ENCODE measurements around the gene LRP6. TPM values are rescaled to one million over a fixed set of nuclear protein-coding genes. Genes with fewer than 3 reads are reported as not detected.

The LRP6 gene
- total RNA-seq, 1 donor from 2014 or later = 22.8 TPM

DNA sequence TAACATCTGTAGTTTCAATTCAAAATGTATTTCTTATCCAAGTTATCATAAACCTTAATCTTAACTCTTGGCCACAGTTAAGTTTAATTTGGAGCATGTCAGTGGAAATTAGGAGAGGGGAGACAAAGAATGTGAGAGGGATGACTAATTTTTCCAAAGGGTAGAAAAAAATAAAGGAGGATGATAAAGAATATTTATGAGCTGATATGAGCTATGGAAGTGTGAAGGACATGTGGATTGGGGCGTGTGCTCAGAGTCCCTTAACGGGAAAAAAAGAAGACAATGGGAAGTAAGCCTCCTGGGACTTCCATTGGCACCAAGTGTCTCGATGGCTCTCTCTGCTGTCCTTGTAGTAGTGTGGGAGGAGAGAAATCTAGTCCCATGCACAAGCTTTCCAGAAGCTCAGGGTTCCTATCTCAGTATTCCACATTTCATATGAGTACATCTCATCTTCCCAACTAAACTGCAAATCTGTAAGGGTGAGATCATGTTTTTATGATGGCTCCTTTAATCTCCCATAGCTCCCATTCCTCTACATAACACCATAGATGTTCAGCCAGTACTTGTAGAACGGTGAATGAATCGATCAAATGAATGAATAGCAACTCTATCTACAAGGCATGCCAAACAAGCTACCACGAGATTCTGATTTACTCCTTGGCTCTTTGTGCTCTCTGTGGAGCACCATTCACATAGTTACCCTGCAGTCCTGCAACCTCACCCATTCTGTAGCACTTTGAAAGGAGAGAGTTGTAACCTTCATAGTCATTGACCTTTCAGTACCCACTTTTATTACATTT, 168.8 kb downstream of the LRP6 start:
- ATAC-seq (ENCODE audit: poor library complexity) = no peak
- no peak for DNase-seq
- intact Hi-C loops (cut with DNase I) = no loop called here

DNA sequence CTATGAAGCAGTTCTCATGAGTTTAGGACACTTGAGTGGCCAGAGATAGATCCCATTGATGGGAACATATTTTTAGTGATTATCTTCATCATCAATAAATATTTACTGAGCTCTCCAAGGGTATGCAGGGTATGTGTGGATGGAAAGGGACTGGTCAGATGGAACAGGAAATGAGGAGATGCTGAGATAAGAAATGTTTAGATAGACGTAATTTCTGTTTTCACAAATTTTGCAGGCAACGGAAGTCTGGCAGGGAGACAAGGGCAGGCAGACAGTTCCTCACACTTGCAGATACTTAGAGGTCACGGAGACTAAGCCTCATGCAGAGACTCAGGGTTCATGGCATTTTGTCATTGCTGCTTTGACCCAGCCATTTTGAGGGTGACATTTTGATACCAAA, 171.8 kb downstream of the LRP6 start:
- intact Hi-C loops (cut with DNase I) = no loop called here
- no peak for ATAC-seq (ENCODE audit: poor library complexity)
- no peak for DNase-seq

GRCh38 chr12:12094481-12094880, 172.4 kb downstream of the LRP6 start:
- intact Hi-C loops (cut with DNase I) = no loop called here
- DNase-seq = no peak
- ATAC-seq (ENCODE audit: poor library complexity) = no peak

DNA sequence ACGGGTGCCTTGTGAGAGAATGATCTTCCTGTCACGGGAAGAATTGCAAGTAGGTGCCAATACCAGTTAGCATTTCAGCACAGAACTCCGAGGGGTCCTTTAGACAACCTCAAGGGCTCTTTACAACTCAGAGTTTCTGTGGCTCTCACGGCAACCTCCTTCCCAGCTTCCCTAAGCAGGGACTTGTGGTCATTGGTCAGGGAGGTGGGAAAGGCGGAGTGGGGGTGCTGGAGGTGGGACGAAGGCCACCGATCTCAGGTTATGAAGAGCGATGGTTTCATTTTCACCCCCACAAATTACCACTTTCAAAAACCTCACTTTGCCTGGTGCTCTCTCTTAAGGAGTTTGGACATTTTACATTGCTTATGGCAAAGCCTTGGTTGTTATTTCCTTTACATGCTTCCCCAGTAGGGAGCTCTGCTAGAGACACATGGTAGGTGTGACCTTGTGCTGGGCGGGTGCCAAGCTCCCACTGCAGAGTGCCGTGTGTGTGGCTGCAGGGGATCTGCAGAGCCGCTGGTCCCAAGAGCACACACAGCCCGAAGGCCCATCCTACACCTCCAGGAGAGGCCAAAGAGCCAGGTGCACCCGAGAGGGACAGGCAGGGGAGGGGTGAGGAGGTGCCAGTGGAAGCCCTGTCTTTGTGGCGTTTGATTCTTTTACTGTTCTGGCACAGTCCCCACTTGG, 174.7 kb downstream of the LRP6 start:
- no peak for ATAC-seq (ENCODE audit: poor library complexity)
- DNase-seq = peak; percentile 46
- intact Hi-C loops (cut with DNase I) = no loop called here

GRCh38 chr12:12091071-12091470, 175.8 kb downstream of the LRP6 start:
- intact Hi-C loops (cut with DNase I) = no loop called here

GRCh38 chr12:12088761-12089160, 178.1 kb downstream of the LRP6 start:
- DNase-seq = no peak
- intact Hi-C loops (cut with DNase I) = no loop called here
- no peak for ATAC-seq (ENCODE audit: poor library complexity)

More at GRCh38 chr12:12091071-12091470, 175.8 kb downstream of the LRP6 start:
- ATAC-seq (ENCODE audit: poor library complexity) = no peak
- DNase-seq = no peak

DNA sequence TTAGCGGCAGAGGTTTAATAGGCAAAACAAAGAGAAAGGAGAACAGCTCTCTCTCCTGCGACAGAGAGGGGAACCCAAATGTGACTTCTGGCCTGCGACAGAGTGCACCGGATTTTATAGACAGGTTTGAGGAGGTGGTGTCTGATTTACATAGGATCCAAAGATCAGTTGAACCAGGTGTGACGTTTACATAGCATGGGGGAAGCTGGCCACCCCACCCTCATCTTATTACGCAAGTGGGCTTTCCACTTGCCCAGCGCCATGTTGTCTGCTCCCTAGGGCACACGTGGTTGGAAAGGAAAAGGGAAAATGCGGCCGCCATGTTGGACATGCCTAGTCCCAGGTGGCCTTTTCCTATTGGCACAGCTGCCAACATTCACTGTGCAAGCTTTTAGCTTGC, 178.7 kb downstream of the LRP6 start:
- intact Hi-C loops (cut with DNase I) = no loop called here
- no peak for DNase-seq
- ATAC-seq (ENCODE audit: poor library complexity) = no peak

DNA sequence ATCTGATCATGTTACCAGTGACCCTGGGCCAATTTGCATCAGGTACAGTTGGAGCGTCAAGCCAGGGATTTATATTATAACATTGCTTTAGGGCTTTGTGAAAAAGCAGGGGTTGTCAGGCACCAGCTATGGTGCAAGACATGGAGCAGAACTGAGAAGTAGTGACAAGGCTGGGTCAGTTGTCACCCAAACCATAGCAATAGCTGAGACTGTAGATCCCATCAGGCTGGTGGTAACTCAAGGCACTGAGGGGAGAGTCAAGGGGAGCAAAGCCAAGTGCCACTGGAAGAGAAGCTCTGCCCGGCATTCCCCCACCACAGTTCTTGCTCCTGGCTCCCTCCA, 179.2 kb downstream of the LRP6 start:
- intact Hi-C loops (cut with DNase I) = no loop called here
- DNase-seq = no peak
- ATAC-seq (ENCODE audit: poor library complexity) = no peak

DNA sequence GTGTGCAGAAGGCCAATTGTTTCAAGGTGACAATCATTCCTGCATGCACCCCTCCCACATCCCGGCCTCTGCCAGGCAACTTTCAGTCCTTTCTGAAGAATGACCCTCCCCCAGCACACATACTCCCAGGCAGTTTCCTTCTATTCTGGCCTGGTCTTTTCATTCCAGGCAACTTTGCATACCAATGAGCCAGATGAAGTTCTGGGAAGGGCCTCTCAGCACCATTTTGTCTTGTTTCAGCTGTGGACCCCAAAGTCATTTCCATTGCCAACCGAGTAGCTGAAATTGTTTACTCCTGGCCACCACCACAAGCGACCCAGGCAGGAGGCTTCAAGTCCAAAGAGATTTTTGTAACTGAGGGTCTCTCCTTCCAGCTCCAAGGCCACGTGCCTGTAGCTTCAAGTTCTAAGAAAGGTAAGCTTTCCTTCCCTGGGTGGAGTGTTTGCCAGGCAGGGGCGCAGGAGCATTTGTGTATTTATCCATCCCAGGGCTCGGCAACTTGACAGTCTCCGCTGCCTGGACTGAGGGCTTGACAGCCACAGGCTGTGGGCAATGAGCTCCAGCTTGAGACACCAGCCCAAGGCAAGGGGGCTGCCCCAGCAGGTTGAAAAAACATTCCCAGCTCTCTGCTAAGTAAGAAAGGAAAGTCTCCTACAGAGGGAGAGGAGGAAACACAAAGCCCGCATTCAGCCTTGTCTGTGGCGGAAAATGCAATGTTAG, 179.7 kb downstream of the LRP6 start:
- intact Hi-C loops (cut with DNase I) = no loop called here
- DNase-seq (no peak), ATAC-seq (ENCODE audit: poor library complexity) (no peak)

- ATAC-seq (ENCODE audit: poor library complexity) (no peak), DNase-seq (no peak)
- intact Hi-C loops (cut with DNase I) = no loop called here
These were observed 180.5 kb downstream of the LRP6 start for GRCh38 chr12:12086362-12086761.

GRCh38 chr12:12083688-12084087, 183.2 kb downstream of the LRP6 start:
- no peak for ATAC-seq (ENCODE audit: poor library complexity)

DNA sequence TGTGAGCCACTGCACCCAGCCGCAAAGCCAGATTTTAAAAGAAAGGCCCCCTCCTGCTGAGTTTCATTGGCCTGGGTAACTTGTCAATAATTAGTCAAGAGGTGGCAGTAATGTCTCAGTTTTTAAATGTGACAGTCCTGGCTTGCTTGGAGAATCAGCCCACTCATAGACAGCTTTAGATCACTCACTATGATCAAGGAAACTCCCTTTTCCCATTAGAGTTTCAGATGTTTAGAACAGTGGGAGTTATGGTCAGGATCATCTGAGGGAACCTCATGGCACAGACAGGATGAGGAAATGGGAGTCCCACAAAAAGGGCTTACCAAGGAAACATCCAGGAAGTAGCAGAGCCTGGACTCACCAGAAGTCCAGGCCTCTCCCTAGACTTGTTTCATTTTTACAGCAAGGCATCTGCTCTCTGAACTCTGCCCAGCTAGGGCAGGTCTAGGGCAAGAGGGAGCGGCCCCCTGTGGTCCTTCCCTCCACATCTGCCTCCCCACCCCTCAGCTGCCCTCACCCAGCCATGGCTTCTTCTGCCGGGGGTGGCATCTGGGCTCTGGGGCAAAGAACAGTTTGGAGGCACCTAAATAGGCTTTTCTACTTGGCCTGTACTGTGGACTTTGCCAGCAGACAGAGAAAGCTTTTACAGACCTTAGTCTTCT, 184.9 kb downstream of the LRP6 start:
- no peak for DNase-seq
- ATAC-seq (ENCODE audit: poor library complexity) = peak; percentile 82
- intact Hi-C loops (cut with DNase I) = loop anchor here (5.0 kb wide), 1 partner anchor 250 kb away; no protein-coding TSS in a partner anchor

More at GRCh38 chr12:12083688-12084087, 183.2 kb downstream of the LRP6 start:
- no peak for DNase-seq
- intact Hi-C loops (cut with DNase I) = loop anchor here (5.0 kb wide), 1 partner anchor 249 kb away; no protein-coding TSS in a partner anchor

DNA sequence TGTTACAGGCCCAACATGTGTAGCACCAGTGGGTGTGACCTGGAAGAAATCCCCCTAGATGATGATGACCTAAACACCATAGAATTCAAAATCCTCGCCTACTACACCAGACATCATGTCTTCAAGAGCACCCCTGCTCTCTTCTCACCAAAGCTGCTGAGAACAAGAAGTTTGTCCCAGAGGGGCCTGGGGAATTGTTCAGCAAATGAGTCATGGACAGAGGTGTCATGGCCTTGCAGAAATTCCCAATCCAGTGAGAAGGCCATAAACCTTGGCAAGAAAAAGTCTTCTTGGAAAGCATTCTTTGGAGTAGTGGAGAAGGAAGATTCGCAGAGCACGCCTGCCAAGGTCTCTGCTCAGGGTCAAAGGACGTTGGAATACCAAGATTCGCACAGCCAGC, 187.6 kb downstream of the LRP6 start:
- ATAC-seq (ENCODE audit: poor library complexity) (no peak), DNase-seq (no peak)
- intact Hi-C loops (cut with DNase I) = no loop called here

DNA sequence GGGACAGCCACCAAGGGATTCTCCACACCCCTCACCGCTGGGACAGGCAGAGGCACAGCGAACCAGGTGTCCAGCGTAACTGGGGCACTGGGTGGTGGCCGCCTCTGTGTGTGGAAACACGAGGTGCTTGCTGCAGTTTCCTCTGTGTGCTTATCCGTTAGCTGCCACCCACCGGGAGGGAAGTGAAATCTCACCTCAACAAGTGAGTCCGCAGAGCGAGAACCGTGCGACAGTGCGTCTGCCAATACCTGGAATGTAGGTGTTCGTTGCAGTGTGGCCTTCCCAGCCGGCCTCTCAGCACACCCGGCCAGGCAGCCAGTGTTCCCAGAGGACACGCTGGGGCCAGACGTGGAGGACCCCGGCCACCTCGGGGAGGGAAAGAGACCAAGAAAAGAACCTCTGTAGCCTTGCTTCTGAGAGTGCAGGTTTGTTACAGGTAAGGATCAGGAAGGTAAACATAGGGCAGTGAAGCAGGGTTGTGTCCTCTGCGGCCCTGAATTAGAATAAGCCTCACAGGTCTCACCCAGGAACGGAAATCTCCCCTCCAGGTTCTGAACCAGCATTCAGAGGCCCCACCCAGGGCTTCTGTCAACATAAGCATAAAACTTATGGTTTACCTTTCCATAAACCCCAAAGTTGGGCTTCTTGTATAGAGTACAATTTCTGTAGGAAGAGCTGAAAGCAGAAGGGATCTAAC, 194.6 kb downstream of the LRP6 start:
- intact Hi-C loops (cut with DNase I) = no loop called here
- ATAC-seq (ENCODE audit: poor library complexity) (no peak), DNase-seq (no peak)

DNA sequence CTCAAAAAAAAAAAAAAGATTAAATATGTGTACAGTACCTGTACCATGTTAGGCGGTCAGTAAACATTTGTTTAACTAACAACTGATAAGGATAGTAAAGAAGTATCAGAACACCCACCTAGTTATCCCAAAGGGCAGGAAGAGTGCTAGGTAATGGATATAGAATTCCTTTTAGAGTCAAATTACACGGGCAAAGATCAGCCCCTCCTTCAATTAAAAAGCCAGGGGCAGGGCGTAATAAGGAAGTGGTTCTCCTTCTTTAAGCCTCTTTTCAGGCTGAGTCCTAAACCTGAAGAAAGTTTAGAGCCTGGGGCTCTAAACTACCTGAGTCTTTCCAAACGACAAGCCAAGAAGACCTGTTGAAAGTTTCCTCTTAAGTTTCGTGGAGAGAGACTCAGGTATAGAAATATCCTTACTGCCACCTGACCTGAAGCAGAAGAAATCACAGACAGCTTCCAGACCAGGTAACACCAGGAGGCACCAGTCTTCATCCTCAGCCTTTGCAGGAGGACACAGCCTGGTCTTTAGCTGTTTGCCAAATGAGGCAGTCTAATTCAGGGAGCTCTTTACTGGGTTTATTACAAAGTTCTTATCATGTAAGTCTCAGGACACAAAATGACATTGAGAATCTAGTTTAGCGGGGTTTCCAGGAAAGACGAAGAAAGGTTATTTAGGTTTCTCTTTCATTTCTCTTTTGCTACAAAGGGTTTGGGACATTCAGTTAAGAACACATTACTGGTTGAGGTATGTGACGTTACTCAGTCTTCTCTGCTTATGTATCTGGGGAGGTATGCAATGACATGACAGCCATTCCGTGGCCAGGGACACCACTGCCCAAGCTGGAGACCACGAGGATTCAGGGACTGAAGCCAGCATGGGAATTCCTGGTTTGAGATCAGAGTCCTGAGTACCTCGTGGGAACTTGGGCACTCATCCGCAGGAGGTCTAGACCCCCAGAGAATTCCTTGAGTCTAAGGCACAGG, 195.9 kb downstream of the LRP6 start, which contains the start of gene BCL2L14:
Gene BCL2L14 (plus strand): TSS at position 266 of the 983 bp plus-strand sequence. CDS start 8,367 bp downstream, outside the sequence.
- no peak for DNase-seq
- ATAC-seq (ENCODE audit: poor library complexity) = no peak
- intact Hi-C loops (cut with DNase I) = no loop called here

GRCh38 chr12:12069821-12070548, 196.9 kb downstream of the LRP6 start:
- intact Hi-C loops (cut with DNase I) = no loop called here
- DNase-seq = no peak
- ATAC-seq (ENCODE audit: poor library complexity) = no peak

DNA sequence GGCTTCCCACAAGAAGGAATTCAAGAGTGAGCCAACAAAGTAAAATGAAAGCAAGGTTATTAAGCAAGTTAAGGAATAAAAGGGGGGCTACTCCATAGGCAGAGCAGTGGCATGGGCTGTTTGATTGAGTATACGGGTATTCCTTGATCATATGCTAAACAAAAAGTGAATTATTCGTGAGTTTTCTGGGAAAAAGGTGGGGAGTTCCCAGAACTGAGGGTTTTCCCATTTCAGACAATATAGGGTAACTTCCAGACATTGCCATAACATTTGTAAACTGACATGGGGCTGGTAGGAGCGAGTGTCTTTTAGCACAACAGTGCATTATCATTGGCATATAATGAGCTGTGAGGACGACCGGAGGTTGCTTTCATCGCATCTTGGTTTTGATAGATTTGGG, 198.1 kb downstream of the LRP6 start:
- DNase-seq (no peak), ATAC-seq (ENCODE audit: poor library complexity) (no peak)
- intact Hi-C loops (cut with DNase I) = no loop called here
